H7 (cell line): ENCODE data around the gene MCM6. TPM values are rescaled to one million over a fixed set of nuclear protein-coding genes. Genes with fewer than 3 reads are reported as not detected.

Source experiments
- DNase-seq: peaks from one replicate; pipeline ENCODE4 v3.0.0; 2012
- H3K27me3 ChIP-seq: 2 replicates; pipeline ENCODE4 v1.6.0; 2011; ENCODE audit warnings: mild to moderate bottlenecking, low read length; ENCODE audit not compliant: control insufficient read depth, insufficient read depth
- H3K36me3 ChIP-seq: replicated peaks from 2 replicates; pipeline ENCODE4 v1.5.1; 2011; ENCODE audit warnings: low read length; ENCODE audit not compliant: control insufficient read depth, insufficient read depth
- H3K4me3 ChIP-seq: 2 replicates; pipeline ENCODE4 v1.5.1; 2011; ENCODE audit warnings: low read depth, mild to moderate bottlenecking, control low read depth, low read length, moderate library complexity; ENCODE audit not compliant: insufficient read depth
- total RNA-seq: library from RNA; depleted of rRNA; stranded (reverse); fragments of >200 nt; shearing (Covaris generic); gene quantifications from 2 replicates; pipeline ENCODE4 v1.2.3, GENCODE V29; 2014; rRNA removed

MCM6 gene
- 53.6 and 61.6 TPM in 2 replicates for total RNA-seq

DNA sequence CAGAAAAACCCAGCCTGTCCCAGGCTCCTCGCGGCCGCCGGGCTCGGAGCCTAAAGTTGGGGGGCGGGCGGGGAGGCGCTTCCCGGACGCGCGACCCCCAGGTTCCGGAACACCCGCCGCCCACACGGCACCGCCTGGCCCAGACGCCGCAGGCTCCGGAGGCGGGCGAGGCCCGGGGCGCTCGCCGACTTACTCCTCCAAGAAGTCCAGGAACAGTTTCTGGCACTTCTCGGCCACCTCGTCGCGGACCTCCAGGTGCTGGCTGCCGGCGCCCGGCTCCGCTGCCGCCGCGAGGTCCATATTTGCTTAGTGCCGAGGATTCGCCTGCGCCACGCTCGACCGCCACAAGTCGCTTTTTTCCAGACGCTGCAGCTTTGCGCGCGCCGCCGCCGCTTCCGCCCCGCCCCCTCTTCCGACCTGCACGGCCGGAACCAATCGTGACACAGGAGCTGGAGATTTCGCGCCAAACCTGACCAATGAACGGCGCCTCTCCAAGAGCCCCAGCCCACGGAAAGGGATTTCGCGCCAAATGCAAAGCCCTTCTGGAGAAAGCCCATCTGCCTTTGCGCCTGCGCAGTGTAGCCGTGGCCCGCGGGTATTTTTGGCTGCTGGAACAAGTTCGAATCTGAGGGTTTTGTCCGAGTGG is at the start of gene MCM6:
Gene MCM6 (minus strand): TSS at position 378 of the 646 bp plus-strand sequence. CDS start 78 bp downstream, at position 300.
- Histone ChIP-seq H3K36me3 (peaks cover 11% of the 10 kb centered on the region), H3K27me3 (no peaks in the 10 kb centered on the region), H3K4me3 (peak within 1 kb of the TSS; percentile 88)
- peak; percentile 94 for DNase-seq

DNA sequence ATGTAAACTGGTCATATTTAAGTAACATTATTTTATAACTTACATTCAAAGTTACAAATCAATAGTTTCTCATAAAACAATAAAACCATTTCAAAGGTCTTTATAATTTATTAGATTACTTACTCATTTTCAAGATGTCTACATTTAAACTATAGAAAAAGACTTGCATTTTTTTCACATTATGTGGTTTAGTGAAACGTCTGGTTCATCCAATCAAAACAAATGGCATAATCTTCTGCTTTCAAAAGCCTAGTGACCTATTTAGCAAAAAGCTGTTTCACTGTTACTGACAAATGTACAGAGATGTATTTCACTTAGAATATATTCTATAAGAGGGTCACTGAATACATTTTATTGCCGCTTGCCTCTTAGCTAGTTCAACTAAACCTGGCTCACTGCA is 49.3 kb upstream of the MCM6 start:
- H3K27me3 ChIP-seq, result no peaks in the 10 kb centered on the region
- H3K4me3 ChIP-seq, result no peak overlapping the region
- DNase-seq, result no peak
- no peaks in the 10 kb centered on the region for H3K36me3 ChIP-seq

- no peak for DNase-seq
Observed at GRCh38 chr2:135916207-135916606, 40.0 kb upstream of the MCM6 start.

DNA sequence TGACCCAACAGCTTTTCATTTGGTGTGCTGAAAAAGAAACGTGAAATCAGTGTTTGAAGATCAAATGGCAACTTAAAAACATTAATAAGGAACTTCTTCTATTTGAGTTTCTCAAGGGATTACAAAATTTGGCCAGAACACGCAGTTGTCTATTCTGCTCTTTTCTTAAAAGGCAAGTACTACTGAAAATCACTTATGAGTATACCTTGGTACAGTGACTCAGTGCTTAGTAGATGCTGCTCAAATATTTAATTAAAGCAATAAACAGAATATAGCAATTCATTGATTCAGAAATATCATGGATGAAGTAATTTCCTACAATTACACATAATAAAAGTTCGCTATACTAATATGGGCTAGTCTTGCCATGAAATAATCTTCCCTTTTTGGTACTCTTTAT is 38.2 kb upstream of the MCM6 start:
- no peak overlapping the region for H3K4me3 ChIP-seq
- no peaks in the 10 kb centered on the region for H3K36me3 ChIP-seq
- no peaks in the 10 kb centered on the region for H3K27me3 ChIP-seq
- no peak for DNase-seq

More at GRCh38 chr2:135916207-135916606, 40.0 kb upstream of the MCM6 start:
- H3K36me3 ChIP-seq, result 0 out of 2 replicates have a peak, but pooled peaks cover 1% of the 10 kb centered on the region
- no peaks in the 10 kb centered on the region for H3K27me3 ChIP-seq
- no peak overlapping the region for H3K4me3 ChIP-seq

- no peak overlapping the region for H3K4me3 ChIP-seq
- peak; percentile 16 for DNase-seq
- no peaks in the 10 kb centered on the region; the same call in 1 of the 2 replicates for H3K36me3 ChIP-seq
- H3K27me3 ChIP-seq, result no peaks in the 10 kb centered on the region
Observed at GRCh38 chr2:135913727-135914365, 37.6 kb upstream of the MCM6 start.

- DNase-seq, result no peak
- Histone ChIP-seq H3K27me3 (no peaks in the 10 kb centered on the region), H3K4me3 (no peak overlapping the region), H3K36me3 (no peaks in the 10 kb centered on the region; the same call in none of the 2 replicates)
Observed at GRCh38 chr2:135909976-135910375, 33.7 kb upstream of the MCM6 start.

DNA sequence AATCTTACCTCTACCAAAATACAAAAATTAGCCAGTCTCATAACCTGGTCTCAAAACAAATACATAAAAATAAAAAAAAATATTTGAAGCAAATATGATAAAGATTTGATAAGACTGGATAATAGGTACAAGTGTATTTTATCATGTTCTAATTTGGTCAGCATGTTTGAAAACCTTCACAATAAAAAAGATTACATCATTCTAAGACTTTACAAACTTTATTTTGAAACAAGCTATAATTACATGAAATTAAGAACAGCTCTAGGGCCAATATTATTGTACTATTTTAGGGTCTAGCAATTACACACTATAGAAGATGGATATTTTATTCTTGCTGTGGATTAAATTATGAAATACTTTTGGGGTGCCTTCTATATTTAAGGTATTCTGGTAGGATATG is 29.4 kb upstream of the MCM6 start:
- no peaks in the 10 kb centered on the region; the same call in none of the 2 replicates for H3K36me3 ChIP-seq
- DNase-seq, result no peak
- H3K27me3 ChIP-seq, result no peaks in the 10 kb centered on the region
- no peak overlapping the region for H3K4me3 ChIP-seq

GRCh38 chr2:135904341-135904989 is 28.2 kb upstream of the MCM6 start:
- no peaks in the 10 kb centered on the region for H3K27me3 ChIP-seq
- H3K36me3 ChIP-seq, result no peaks in the 10 kb centered on the region; the same call in none of the 2 replicates
- no peak for DNase-seq
- no peak overlapping the region for H3K4me3 ChIP-seq

GRCh38 chr2:135903650-135904049 is 27.4 kb upstream of the MCM6 start:
- Histone ChIP-seq H3K36me3 (no peaks in the 10 kb centered on the region; the same call in 1 of the 2 replicates), H3K4me3 (no peak overlapping the region), H3K27me3 (no peaks in the 10 kb centered on the region)
- DNase-seq, result peak; percentile 17

GRCh38 chr2:135899567-135899966 is 23.3 kb upstream of the MCM6 start:
- no peaks in the 10 kb centered on the region for H3K27me3 ChIP-seq
- no peak overlapping the region for H3K4me3 ChIP-seq
- DNase-seq, result no peak
- H3K36me3 ChIP-seq, result no peaks in the 10 kb centered on the region

- Histone ChIP-seq H3K36me3 (no peaks in the 10 kb centered on the region), H3K27me3 (no peaks in the 10 kb centered on the region), H3K4me3 (no peak overlapping the region)
- DNase-seq, result no peak
Observed at GRCh38 chr2:135898234-135898786, 22.1 kb upstream of the MCM6 start.

DNA sequence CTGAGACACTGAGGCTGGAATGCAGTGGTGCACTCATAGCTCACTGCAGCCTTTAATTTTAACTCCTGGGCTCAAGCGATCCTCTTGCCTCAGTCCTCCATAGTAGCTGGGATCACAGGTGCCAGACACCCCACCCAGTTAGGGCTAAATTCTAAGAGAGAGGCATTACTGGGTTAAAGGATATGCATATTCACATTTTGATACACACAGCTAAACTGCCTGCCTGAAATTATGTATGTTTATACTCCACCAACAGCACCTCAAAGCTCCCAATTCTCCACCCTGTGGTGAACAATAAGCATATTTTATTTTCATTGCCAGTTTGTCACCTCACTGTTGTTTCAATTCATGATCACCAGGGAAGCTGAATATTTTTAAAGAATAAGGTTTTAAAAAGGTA is 18.7 kb upstream of the MCM6 start:
- H3K27me3 ChIP-seq, result no peaks in the 10 kb centered on the region
- H3K36me3 ChIP-seq, result no peaks in the 10 kb centered on the region
- DNase-seq, result no peak
- H3K4me3 ChIP-seq, result no peak overlapping the region

- no peak overlapping the region for H3K4me3 ChIP-seq
- no peaks in the 10 kb centered on the region for H3K36me3 ChIP-seq
- H3K27me3 ChIP-seq, result no peaks in the 10 kb centered on the region
- no peak for DNase-seq
Observed at GRCh38 chr2:135893374-135893794, 17.1 kb upstream of the MCM6 start.

- Histone ChIP-seq H3K27me3 (no peaks in the 10 kb centered on the region), H3K4me3 (no peak overlapping the region), H3K36me3 (no peaks in the 10 kb centered on the region)
- DNase-seq, result no peak
Observed at GRCh38 chr2:135890835-135891234, 14.6 kb upstream of the MCM6 start.

GRCh38 chr2:135890149-135890548 is 13.9 kb upstream of the MCM6 start:
- no peaks in the 10 kb centered on the region for H3K27me3 ChIP-seq
- H3K4me3 ChIP-seq, result no peak overlapping the region
- no peak for DNase-seq
- no peaks in the 10 kb centered on the region for H3K36me3 ChIP-seq
